Stimulated activated effector memory CD8-positive, alpha-beta T cell treated with anti-CD3 and anti-CD28 coated beads, Interleukin-12 subunit alpha, Interleukin-12 subunit beta, amount 100 ng/mL, for 72 hours (primary cell): ENCODE results near the gene SLBP.

ENCODE experiments used
- ATAC-seq: fragments of 150-1000 bp; cut with Tn5 transposase; 2 replicates; pipeline ENCODE4 v1.10.0; 2021
- DNase-seq, 2 donors: peaks; one replicate each; pipeline ENCODE4 v3.0.0; 2021 to 2022; ENCODE audit warnings: low spot score in 2 of 2
- H3K27ac Mint-ChIP-seq: one replicate; pipeline ENCODE4 v1.8.0; 2022; ENCODE audit warnings: mild to moderate bottlenecking, mixed read lengths
- H3K36me3 Mint-ChIP-seq: one replicate; pipeline ENCODE4 v1.8.0; 2022; ENCODE audit warnings: mild to moderate bottlenecking, mixed read lengths
- H3K4me1 Mint-ChIP-seq: one replicate; pipeline ENCODE4 v1.8.0; 2022; ENCODE audit warnings: mixed read lengths
- H3K4me3 Mint-ChIP-seq: one replicate; pipeline ENCODE4 v1.8.0; 2022; ENCODE audit warnings: mild to moderate bottlenecking, mixed read lengths
- H3K9me3 Mint-ChIP-seq: one replicate; pipeline ENCODE4 v1.8.0; 2022; ENCODE audit warnings: mixed read lengths

Gene SLBP

DNA sequence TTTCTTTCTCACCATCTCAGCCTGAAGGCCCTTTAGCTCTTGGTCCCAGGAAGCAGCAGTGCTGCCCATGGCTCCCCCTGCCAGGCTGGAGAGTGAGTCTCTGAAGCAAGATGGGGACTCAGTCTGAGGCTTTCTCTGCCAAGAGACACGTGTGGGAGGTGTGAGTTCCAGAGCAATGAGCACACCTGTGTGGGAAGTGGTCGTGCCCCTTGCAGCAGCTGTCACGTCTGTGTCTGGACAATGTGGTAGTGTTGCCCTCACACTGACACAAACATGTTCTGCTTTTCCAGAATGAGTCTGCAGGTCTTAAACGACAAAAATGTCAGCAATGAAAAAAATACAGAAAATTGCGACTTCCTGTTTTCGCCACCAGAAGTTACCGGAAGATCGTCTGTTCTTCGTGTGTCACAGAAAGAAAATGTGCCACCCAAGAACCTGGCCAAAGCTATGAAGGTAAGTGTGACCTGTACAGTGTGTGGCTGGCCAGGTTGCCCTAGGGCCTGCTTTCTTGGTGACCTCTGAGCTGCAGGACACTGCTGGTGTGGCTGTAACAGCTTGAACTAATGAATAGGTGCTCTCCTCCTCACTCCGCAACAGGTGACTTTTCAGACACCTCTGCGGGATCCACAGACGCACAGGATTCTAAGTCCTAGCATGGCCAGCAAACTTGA lies 11.1 kb upstream of the SLBP start:
- H3K27ac Mint-ChIP-seq, result peak overlapping the region; percentile 97
- H3K4me1 Mint-ChIP-seq, result peaks cover 60% of the 10 kb centered on the region
- ATAC-seq (peak; percentile 53), DNase-seq (no peak)
- H3K9me3 Mint-ChIP-seq, result no peaks in the 10 kb centered on the region
- peaks cover 77% of the 10 kb centered on the region for H3K36me3 Mint-ChIP-seq
- H3K4me3 Mint-ChIP-seq, result peak overlapping the region; percentile 99

DNA sequence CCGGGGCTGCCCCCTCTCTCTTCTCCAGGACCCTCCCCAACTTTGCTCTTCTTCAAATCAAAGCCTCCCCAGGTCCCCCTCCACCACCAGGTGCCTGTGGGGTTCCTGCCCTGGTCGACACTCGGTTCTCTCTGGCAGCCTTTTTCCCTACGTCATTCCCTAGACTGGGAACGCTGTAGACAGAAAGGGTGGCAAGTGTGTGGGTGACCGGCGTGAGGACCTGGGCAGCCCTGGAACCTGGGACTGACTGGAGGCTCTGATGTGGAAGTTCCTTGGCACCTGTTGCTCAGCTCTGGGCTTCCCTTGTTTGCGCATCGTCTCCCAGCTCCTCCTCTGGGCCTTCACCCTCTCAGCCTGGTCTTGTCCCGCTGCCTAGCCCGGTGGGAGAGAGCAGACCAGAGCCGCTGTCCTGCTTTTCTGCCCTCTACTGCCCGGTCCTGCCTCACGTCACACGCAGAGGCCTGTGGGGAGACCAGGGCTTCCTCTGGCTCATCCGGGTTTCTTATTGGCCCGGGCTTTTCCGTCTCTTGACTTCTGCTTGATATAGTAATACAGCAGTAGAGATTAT lies 10.5 kb upstream of the SLBP start:
- ATAC-seq, result peak; percentile 0
- peaks cover 61% of the 10 kb centered on the region for H3K4me1 Mint-ChIP-seq
- peaks cover 77% of the 10 kb centered on the region for H3K36me3 Mint-ChIP-seq
- H3K4me3 Mint-ChIP-seq, result peak overlapping the region; percentile 99
- DNase-seq, result no peak
- H3K27ac Mint-ChIP-seq, result peak overlapping the region; percentile 97
- H3K9me3 Mint-ChIP-seq, result no peaks in the 10 kb centered on the region

DNA sequence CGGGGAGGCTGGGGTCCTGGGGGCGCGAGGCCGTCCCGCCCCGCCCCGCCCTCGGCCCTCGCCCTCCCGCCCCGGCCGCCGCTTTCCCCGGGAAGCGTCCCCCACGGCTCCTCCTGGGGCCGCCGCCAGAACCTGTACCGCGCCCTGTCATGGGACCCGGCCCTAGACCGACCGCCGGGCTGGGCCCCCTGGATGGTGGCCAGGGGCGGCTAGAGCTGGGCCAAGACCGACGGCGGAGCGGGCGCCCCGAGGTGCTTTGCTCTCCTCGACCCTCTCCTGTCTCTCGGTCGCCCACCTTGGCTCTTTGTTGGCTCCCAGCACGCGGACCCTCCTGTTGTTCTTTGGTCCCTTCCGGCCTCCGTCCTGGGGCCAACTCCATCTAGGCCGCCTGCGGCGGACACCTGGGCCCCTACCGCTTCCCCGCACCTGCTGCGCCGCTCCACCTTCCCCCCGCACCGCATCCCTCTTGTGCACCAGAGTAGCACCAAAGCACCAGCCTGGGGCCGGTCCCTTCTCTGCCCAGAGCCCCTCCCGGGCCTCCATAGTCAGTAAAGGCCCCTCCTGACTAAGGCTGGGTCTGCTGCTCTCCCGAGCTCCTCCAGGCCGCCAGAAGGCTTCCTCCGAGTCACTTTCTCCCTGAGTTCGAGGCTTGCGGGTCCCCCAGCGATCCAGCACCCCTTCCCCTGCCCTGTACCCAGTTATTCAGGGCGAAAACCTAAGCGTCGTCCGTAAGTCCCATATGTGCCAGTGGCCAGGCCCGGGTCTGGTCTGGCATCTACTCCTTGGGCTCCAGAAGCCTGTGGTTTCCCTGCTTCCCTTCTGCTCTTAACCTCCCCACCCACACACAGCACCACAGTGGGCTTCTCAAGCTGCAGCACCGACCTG lies 9.8 kb upstream of the SLBP start:
- H3K36me3 Mint-ChIP-seq, result peaks cover 72% of the 10 kb centered on the region
- H3K27ac Mint-ChIP-seq, result peak overlapping the region; percentile 97
- H3K4me3 Mint-ChIP-seq, result peak overlapping the region; percentile 99
- DNase-seq (no peak), ATAC-seq (peak; percentile 1)
- H3K4me1 Mint-ChIP-seq, result peaks cover 61% of the 10 kb centered on the region
- no peaks in the 10 kb centered on the region for H3K9me3 Mint-ChIP-seq

DNA sequence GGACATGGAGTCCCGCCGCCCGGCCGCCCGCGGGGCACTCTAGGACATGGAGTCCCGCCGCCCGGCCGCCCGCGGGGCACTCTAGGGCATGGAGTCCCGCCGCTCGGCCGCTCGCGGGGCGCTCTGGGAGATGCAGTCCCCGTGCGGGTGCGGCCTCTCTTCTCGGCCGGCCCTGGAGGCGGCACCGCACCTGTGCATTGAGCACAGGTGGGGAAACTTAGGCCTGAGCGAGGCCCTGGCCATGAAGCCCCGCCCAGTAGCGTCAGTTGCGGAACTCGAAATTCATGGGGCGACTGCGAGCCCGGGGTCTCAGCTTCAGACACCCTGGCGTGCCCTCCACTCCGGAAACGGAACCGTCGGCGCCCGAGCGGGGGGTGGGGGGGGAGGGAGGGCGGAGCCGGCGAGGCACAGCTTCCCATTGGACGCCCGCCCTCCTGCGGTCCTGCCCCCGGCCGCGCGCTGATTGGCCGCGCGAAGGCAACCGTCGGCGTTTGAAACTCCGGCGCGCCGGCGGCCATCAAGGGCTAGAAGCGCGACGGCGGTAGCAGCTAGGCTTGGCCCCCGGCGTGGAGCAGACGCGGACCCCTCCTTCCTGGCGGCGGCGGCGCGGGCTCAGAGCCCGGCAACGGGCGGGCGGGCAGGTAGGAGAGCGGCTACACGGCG lies 9.0 kb upstream of the SLBP start, which contains the start of the genes TACC3 and TMEM129:
TSS of gene TACC3 (plus strand) at position 519 of the 663 bp plus-strand sequence. CDS start 1,901 bp downstream, outside the sequence.
TSS of gene TMEM129 (minus strand) at position 321 of the 663 bp plus-strand sequence. CDS start 486 bp downstream, outside the sequence.
- Mint-ChIP-seq H3K36me3 (peaks cover 66% of the 10 kb centered on the region), H3K4me1 (peaks cover 54% of the 10 kb centered on the region), H3K27ac (peak within 1 kb of the TSS; percentile 97), H3K4me3 (peak within 1 kb of the TSS; percentile 99), H3K9me3 (no peaks in the 10 kb centered on the region)
- peak; percentile 85 for ATAC-seq
- DNase-seq, result peak; percentile 76 to 95

DNA sequence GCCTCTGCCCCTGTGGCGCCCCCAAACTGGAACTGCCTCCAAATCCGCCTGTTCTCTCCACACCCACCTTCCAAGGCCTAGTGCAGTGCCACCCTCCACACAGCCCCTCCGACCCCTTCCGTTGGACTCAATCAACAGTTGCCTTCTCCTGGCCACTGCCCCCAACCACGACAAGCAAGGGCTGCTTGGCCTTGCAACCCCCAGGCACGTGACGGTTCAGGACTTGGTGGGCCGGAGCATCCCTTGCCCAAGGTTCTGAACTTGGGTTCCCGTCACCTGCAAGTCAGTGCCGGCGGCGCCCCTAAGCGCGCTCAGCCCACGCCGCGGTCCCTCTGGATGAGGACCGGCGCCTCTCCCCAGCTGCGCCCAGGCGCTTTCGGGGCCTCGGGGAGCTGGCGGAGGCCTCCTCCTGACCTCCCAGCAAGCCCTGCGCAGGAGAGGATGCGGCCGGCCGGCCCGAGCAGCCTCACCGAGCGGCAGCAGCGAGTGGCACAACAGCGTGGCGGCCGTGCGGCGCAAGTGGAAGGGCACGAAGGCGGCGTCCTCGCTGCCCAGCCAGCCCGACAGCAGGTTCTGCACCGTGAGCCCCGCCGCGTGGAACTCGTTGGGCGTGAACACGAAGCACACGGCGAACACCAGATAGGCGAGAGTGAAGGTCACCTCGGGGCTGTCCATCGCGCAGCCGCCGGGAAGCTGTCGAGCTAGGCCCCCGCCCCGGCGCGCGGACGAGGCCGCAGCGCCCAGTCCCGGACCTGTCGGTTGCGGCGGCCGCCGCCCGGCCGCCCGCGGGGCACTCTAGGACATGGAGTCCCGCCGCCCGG lies 8.3 kb upstream of the SLBP start:
- Mint-ChIP-seq H3K4me3 (peak overlapping the region; percentile 99), H3K36me3 (peaks cover 66% of the 10 kb centered on the region), H3K4me1 (peaks cover 57% of the 10 kb centered on the region), H3K9me3 (no peaks in the 10 kb centered on the region), H3K27ac (peak overlapping the region; percentile 97)
- ATAC-seq, result peak; percentile 52
- DNase-seq, result peak; percentile 51 to 82

DNA sequence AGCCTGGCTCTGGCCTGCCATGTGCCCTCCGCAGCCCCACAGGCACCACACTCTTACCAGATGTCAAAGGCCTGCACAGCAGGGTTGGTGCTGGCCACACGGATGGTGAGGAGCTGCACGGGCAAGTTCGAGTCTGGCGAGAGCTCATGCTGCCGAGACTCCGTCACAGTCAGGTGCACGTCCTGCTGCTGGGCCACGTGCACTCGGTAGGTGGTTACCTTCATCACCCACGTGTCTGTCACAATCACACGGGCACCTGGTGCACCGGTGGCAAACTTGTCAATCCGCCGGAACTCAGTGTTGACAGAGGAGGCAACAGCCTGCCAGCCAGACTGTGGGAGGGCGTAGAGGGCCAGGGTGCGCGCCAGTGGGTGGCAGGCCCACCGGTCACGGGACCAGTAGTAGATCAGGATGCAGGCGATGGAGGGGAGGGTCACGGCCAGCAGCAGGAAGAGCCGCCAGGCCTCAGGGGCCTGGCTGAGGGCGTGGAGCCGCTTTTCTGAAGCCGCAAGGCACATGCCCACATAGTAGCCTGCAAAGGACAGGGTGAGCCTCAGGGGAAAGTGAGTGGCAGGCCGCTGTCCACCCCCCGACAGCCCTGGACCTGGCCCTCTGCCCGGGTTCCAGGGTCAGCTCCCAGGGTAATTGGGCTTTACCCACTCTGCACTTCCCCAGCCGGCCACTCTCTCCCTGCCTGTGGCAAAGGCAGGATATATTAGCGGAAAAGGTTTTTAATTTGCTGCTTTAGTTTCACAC lies 6.2 kb upstream of the SLBP start:
- ATAC-seq, result no peak
- no peaks in the 10 kb centered on the region for H3K9me3 Mint-ChIP-seq
- no peak for DNase-seq
- peaks cover 65% of the 10 kb centered on the region for H3K36me3 Mint-ChIP-seq
- peaks cover 56% of the 10 kb centered on the region for H3K4me1 Mint-ChIP-seq
- peak overlapping the region; percentile 99 for H3K4me3 Mint-ChIP-seq
- peak overlapping the region; percentile 97 for H3K27ac Mint-ChIP-seq

DNA sequence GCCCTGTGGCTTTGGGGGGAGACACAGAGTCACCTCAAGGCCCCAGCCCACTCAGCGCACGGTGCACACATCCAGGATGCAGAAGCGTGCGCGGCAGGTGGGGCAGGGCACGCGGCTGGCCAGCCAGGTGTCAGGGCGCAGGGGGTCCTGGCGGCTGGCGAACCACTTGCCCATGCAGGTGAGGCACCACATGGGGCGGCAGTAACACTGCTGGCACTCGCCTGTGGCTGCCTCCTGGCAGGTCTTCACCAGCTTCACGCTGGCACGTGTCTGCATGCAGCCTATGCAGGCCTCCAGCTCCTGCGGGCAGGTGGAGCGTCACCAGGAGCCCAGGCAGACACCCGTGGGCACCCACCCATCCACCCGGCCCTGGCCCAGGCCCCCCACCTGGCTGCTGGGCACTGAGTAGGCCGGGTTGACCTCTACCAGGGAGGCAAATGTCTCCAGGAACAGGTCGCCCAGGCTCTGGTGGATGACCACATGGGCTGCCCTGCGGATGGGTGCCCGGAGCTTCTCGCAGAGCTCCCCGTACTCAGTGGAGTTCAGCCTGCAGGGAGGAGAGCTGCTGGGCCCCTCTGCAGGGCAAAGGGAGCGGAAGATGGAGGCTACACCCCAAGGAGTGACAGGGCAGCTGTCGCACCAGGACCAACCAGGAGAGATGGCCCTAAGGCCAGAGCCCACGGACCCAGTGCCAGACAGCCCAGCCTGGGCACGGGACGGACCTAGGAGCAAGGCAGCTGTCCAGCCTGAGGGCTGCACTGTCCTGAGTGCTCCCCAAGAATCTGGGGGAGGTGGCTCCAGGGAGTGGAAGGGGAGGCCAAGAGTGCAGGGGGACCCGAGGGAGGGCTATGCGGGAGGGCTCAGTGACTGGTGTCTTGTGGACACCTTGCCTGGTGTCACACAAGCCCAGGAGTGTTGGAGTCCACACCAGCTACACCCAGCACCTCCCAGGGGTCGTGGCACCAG lies 5.3 kb upstream of the SLBP start:
- no peak for DNase-seq
- Mint-ChIP-seq H3K27ac (no peak overlapping the region), H3K36me3 (peaks cover 65% of the 10 kb centered on the region), H3K4me3 (no peak overlapping the region), H3K9me3 (no peaks in the 10 kb centered on the region), H3K4me1 (peaks cover 48% of the 10 kb centered on the region)
- no peak for ATAC-seq

DNA sequence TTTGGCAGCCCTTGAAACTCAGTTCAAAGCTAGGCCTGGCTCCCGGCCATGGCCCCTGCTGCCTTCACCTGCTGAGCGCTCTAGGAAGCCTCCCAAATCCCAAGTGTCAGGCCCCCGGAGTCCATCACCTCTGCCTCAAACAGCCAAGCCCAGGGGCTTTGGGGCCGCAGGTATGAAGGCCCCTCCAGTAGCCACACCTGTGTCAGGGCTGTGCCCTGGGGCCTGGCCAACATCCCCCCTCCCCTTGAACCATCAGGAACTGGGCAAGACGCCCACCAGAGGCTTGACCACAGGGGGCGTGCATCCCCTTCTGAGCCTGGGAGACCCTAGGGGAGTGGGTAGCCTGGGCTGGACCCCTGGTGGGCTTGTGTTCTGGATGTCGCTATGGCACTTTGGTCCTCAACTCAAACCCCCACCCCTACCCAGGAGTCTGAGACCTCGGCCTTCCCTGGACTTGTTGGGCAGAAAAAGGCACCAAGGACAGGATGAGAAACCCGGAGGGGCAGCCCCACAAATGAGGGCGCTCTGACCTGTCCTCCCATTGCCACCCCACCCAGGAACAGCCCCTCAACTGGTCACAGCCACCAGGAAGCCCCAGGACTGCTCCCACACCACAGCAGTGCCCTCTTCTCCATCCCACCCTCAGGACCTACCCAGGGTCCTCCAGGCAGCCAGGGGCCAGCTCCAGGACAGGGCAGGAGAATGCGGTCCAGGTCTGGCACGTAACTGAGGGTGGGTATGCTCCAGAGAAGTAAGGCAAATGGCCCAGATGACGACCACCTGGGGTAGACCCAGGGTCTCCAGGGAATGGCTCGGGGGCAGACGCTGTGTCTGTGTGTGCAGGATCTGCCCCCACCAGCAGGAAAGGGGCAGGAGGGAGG lies 4.2 kb upstream of the SLBP start:
- Mint-ChIP-seq H3K27ac (no peak overlapping the region), H3K4me1 (peaks cover 44% of the 10 kb centered on the region), H3K4me3 (no peak overlapping the region), H3K9me3 (no peaks in the 10 kb centered on the region), H3K36me3 (peaks cover 62% of the 10 kb centered on the region)
- DNase-seq, result no peak
- ATAC-seq, result no peak

DNA sequence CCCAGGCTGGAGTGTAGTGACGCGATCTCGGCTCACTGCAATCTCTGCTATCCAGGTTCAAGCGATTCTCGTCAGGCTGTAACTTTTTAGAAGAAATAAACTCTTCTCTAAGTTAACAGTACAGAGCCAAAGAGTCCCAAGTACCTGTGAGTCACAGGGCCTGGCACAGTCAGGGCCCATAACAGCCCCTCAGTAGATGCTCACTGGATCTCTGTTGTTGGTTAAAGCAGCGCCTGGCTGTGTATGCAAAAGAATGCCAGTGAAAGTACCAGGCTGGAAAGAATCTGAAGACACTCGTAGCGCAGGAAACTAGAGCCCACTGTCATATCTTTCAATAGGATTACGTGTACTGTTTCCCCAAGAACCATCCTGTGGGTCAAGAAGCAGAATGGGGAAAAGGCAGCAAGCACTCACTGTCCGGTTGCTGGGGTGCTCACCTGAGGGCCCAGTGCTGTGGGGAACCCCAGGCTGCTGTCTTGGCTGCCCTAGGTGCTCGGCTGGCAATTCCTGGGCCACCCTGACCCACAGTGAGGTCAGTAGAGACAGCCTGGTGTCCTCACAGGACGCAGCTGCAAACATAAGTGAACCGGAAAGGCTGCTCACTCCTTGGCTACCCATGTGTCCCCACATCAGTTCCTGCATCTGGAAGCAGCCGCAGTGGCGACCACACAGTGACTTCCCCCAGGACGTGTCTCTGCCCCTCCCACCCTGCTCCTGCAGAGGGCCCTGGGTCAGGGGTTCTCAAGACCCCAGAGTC lies 3.1 kb upstream of the SLBP start:
- DNase-seq (no peak), ATAC-seq (no peak)
- Mint-ChIP-seq H3K36me3 (peaks cover 74% of the 10 kb centered on the region), H3K4me3 (peak overlapping the region; percentile 98), H3K9me3 (no peaks in the 10 kb centered on the region), H3K27ac (peak overlapping the region; percentile 20), H3K4me1 (peaks cover 53% of the 10 kb centered on the region)

DNA sequence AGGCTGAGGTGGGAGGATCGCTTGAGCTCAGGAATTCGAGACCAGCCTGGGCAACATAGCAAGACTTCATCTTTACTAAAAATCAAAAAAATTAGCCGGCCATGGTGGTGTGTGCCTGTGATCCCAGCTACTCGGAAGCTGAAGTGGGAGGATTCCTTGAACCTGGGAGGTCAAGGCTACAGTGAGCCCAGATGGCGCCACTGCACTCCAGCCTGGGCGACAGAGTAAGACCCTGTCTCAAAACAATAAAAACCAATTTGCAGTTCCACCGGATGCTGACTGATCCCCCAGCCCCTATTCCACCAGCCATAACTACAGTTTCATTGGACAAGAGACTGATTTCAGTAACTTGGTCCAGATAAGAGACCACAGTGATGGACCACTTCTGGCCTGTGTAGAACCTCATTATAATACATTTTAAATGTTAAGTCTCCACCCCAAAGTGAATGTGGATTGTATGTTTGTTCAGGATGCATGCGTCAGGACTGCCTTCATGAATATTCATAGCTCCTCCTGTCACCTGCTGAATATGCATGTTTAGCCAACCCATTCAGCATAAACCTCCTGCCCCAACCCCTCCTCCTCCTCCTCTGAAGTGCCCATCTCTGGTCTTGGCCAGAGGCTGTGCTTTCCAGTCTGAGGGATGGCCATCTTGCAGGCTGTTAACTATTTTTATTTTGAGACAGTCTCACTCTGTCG lies 2.3 kb upstream of the SLBP start:
- ATAC-seq (no peak), DNase-seq (no peak)
- H3K36me3 Mint-ChIP-seq, result peaks cover 79% of the 10 kb centered on the region
- peak overlapping the region; percentile 94 for H3K27ac Mint-ChIP-seq
- peak overlapping the region; percentile 98 for H3K4me3 Mint-ChIP-seq
- peaks cover 53% of the 10 kb centered on the region for H3K4me1 Mint-ChIP-seq
- H3K9me3 Mint-ChIP-seq, result no peaks in the 10 kb centered on the region
